H1 (cell line): ENCODE data around the gene UMODL1. TPM values are rescaled to one million over a fixed set of nuclear protein-coding genes. Genes with fewer than 3 reads are reported as not detected.

ENCODE experiments used
- FOSL1 ChIP-seq: IDR thresholded peaks from 2 replicates; pipeline ENCODE4 v1.6.1; 2011; ENCODE audit warnings: mild to moderate bottlenecking, low read depth, low read length, moderate library complexity; ENCODE audit not compliant: insufficient read depth
- HDAC2 ChIP-seq, 2 experiments: fragments of 300-600 bp in 1 of 2; sonication (generic) in 1 of 2; IDR thresholded peaks; 2 replicates each; pipeline ENCODE4 v1.6.1; 2011 to 2012; ENCODE audit warnings: low read depth in 2 of 2, low read length in 2 of 2, mild to moderate bottlenecking in 2 of 2, moderate library complexity in 2 of 2, borderline replicate concordance in 1 of 2, inconsistent platforms in 1 of 2
- HDAC6 ChIP-seq: IDR thresholded peaks from one replicate; pipeline ENCODE4 v1.7.1; 2012; ENCODE audit warnings: low read depth, mild to moderate bottlenecking, inconsistent platforms, low read length, moderate library complexity
- JUND ChIP-seq: IDR thresholded peaks from 2 replicates; pipeline ENCODE4 v1.6.1; 2011; ENCODE audit warnings: mild to moderate bottlenecking, improper control_type of control experiment, low read length
- NRF1 ChIP-seq: IDR thresholded peaks from 2 replicates; pipeline ENCODE4 v1.6.1; 2011; ENCODE audit warnings: mild to moderate bottlenecking, low read depth, low read length, improper control_type of control experiment
- RAD21 ChIP-seq, 2 experiments: IDR thresholded peaks in 1 of 2; conservative IDR thresholded peaks in 1 of 2; 2 replicates each; pipeline ENCODE4 v1.6.1; 2011; ENCODE audit warnings: low read depth in 2 of 2, low read length in 2 of 2, improper control_type of control experiment in 1 of 2, inconsistent platforms in 1 of 2, mild to moderate bottlenecking in 1 of 2, moderate library complexity in 1 of 2
- polyA plus RNA-seq, 7 experiments: library from polyadenylated mRNA; depleted of rRNA in 3 of 7; stranded (reverse) in 5 of 7; unstranded in 2 of 7; fragments of >200 nt in 5 of 7; fragments of 200-250 nt in 2 of 7; gene quantifications; 1 replicate in 5 of 7; 2 replicates in 1 of 7; 4 replicates in 1 of 7; pipeline versions ENCODE4 v1.2.1 to v1.2.3, GENCODE V29; 2011 to 2013; ENCODE audit warnings: missing spikeins in 2 of 7, mixed read lengths in 2 of 7
- total RNA-seq: library from RNA; stranded (reverse); fragmentation: NEBNext Ultra II Directional; extraction: Animal tissue kit (Norgen Biotek cat#: 25700); gene quantifications from 2 replicates; pipeline ENCODE4 v1.2.1, GENCODE V29; 2021
- TF ChIP-seq, protein P1 (sequence below): fragments of 300-600 bp; sonication (generic); IDR thresholded peaks from 2 replicates; pipeline ENCODE4 v1.7.1; 2012; ENCODE audit warnings: low read length, moderate library complexity, mild to moderate bottlenecking, inconsistent platforms; ENCODE audit not compliant: insufficient replicate concordance
- TF ChIP-seq, protein P2 (sequence below): IDR thresholded peaks from 2 replicates; pipeline ENCODE4 v1.6.1; 2012; ENCODE audit warnings: inconsistent platforms

The UMODL1 gene
- total and polyA plus RNA-seq, 2 of the 8 experiments (the other 6 are each of a cell fraction or from before 2014, with no cell fraction given) = not detected

DNA sequence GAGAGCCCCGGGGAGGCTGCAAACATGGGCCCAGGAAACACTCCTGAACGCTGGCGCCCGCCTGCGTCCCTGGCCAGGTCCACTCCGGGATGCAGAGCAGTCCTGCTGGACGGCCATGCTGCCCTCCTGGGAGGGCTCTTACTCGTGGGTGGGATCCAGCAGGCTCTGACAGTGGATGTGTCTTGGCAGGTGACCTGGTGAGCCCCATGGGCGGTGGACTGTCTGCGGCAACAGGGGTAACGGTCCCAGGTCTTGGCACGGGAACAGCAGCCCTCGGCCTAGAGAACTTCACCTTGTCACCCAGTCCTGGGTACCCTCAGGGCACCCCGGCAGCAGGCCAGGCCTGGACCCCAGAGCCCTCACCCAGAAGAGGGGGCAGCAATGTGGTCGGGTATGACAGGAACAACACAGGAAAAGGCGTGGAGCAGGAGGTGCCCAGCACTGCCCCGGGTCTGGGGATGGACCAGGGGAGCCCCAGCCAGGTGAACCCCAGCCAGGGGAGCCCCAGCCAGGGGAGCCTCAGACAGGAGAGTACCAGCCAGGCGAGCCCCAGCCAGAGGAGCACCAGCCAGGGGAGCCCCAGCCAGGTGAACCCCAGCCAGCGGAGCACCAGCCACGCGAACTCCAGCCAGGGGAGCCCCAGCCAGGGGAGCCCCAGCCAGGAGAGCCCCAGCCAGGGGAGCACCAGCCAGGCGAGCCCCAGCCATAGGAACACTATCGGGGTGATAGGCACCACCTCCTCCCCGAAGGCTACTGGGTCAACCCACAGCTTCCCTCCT, 39.8 kb downstream of the UMODL1 start (continued):
- TF ChIP-seq, protein P1, sequence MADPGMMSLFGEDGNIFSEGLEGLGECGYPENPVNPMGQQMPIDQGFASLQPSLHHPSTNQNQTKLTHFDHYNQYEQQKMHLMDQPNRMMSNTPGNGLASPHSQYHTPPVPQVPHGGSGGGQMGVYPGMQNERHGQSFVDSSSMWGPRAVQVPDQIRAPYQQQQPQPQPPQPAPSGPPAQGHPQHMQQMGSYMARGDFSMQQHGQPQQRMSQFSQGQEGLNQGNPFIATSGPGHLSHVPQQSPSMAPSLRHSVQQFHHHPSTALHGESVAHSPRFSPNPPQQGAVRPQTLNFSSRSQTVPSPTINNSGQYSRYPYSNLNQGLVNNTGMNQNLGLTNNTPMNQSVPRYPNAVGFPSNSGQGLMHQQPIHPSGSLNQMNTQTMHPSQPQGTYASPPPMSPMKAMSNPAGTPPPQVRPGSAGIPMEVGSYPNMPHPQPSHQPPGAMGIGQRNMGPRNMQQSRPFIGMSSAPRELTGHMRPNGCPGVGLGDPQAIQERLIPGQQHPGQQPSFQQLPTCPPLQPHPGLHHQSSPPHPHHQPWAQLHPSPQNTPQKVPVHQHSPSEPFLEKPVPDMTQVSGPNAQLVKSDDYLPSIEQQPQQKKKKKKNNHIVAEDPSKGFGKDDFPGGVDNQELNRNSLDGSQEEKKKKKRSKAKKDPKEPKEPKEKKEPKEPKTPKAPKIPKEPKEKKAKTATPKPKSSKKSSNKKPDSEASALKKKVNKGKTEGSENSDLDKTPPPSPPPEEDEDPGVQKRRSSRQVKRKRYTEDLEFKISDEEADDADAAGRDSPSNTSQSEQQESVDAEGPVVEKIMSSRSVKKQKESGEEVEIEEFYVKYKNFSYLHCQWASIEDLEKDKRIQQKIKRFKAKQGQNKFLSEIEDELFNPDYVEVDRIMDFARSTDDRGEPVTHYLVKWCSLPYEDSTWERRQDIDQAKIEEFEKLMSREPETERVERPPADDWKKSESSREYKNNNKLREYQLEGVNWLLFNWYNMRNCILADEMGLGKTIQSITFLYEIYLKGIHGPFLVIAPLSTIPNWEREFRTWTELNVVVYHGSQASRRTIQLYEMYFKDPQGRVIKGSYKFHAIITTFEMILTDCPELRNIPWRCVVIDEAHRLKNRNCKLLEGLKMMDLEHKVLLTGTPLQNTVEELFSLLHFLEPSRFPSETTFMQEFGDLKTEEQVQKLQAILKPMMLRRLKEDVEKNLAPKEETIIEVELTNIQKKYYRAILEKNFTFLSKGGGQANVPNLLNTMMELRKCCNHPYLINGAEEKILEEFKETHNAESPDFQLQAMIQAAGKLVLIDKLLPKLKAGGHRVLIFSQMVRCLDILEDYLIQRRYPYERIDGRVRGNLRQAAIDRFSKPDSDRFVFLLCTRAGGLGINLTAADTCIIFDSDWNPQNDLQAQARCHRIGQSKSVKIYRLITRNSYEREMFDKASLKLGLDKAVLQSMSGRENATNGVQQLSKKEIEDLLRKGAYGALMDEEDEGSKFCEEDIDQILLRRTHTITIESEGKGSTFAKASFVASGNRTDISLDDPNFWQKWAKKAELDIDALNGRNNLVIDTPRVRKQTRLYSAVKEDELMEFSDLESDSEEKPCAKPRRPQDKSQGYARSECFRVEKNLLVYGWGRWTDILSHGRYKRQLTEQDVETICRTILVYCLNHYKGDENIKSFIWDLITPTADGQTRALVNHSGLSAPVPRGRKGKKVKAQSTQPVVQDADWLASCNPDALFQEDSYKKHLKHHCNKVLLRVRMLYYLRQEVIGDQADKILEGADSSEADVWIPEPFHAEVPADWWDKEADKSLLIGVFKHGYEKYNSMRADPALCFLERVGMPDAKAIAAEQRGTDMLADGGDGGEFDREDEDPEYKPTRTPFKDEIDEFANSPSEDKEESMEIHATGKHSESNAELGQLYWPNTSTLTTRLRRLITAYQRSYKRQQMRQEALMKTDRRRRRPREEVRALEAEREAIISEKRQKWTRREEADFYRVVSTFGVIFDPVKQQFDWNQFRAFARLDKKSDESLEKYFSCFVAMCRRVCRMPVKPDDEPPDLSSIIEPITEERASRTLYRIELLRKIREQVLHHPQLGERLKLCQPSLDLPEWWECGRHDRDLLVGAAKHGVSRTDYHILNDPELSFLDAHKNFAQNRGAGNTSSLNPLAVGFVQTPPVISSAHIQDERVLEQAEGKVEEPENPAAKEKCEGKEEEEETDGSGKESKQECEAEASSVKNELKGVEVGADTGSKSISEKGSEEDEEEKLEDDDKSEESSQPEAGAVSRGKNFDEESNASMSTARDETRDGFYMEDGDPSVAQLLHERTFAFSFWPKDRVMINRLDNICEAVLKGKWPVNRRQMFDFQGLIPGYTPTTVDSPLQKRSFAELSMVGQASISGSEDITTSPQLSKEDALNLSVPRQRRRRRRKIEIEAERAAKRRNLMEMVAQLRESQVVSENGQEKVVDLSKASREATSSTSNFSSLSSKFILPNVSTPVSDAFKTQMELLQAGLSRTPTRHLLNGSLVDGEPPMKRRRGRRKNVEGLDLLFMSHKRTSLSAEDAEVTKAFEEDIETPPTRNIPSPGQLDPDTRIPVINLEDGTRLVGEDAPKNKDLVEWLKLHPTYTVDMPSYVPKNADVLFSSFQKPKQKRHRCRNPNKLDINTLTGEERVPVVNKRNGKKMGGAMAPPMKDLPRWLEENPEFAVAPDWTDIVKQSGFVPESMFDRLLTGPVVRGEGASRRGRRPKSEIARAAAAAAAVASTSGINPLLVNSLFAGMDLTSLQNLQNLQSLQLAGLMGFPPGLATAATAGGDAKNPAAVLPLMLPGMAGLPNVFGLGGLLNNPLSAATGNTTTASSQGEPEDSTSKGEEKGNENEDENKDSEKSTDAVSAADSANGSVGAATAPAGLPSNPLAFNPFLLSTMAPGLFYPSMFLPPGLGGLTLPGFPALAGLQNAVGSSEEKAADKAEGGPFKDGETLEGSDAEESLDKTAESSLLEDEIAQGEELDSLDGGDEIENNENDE = no peak
- TF ChIP-seq, protein P2, sequence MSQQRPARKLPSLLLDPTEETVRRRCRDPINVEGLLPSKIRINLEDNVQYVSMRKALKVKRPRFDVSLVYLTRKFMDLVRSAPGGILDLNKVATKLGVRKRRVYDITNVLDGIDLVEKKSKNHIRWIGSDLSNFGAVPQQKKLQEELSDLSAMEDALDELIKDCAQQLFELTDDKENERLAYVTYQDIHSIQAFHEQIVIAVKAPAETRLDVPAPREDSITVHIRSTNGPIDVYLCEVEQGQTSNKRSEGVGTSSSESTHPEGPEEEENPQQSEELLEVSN = no peak
- TF ChIP-seq NRF1 (no peak), HDAC2 (IDR thresholded peaks at IDR 0.05; ENCODE audit: borderline replicate concordance in 1 of 2, low read depth in 2 of 2, low read length in 2 of 2) (no peak), FOSL1 (no peak), HDAC6 (no peak), JUND (no peak), RAD21 (IDR thresholded peaks at IDR 0.05 in 1 of 2, conservative IDR thresholded peaks at IDR 0.05 in 1 of 2; ENCODE audit: low read depth in 2 of 2, low read length in 2 of 2) (no peak)
